K562 (cell line): ENCODE results near the gene ZNF488. TPM values are rescaled to one million over a fixed set of nuclear protein-coding genes. Genes with fewer than 3 reads are reported as not detected.

Experiments
- BRF1 ChIP-seq: IDR thresholded peaks from 3 replicates; pipeline ENCODE4 v1.6.1; 2011; ENCODE audit warnings: borderline replicate concordance, mild to moderate bottlenecking; ENCODE audit not compliant: insufficient read length; ENCODE audit errors: extremely low read depth
- GABPB1 ChIP-seq: sonication (generic); formaldehyde crosslinking; IDR thresholded peaks from 2 replicates; pipeline ENCODE4 v1.8.0; 2022; ENCODE audit warnings: mild to moderate bottlenecking, missing genetic modification reagents
- KDM4B ChIP-seq, 2 experiments: fragments of 450-650 bp in 1 of 2; sonication (generic) in 1 of 2; IDR thresholded peaks; 2 replicates each; pipeline ENCODE4 v1.6.1; 2016 to 2017; ENCODE audit warnings: borderline replicate concordance in 2 of 2, antibody characterized with exemption in 1 of 2, low read depth in 1 of 2, mild to moderate bottlenecking in 1 of 2
- PPARD ChIP-seq: fragments of 250-450 bp; sonication (Bioruptor Pico); IDR thresholded peaks from 2 replicates; pipeline ENCODE4 v1.8.0; 2022; ENCODE audit warnings: inconsistent platforms, mild to moderate bottlenecking, moderate library complexity
- SMARCA4 ChIP-seq: fragments of 450-650 bp; IDR thresholded peaks from 2 replicates; pipeline ENCODE4 v1.6.1; 2016
- SRSF3 ChIP-seq: fragments of 200-400 bp; formaldehyde crosslinking; IDR thresholded peaks from 2 replicates; pipeline ENCODE4 v1.6.1; 2016; ENCODE audit warnings: mild to moderate bottlenecking, low read length, moderate library complexity; ENCODE audit not compliant: insufficient read depth
- ZNF324 ChIP-seq: fragments of 250-450 bp; sonication (Bioruptor Pico); IDR thresholded peaks from 2 replicates; pipeline ENCODE4 v1.4.0; 2020; ENCODE audit warnings: mild to moderate bottlenecking
- ZNF408 ChIP-seq: fragments of 250-450 bp; sonication (Bioruptor Pico); IDR thresholded peaks from 2 replicates; pipeline ENCODE4 v1.4.0; 2020; ENCODE audit warnings: low read depth, mild to moderate bottlenecking, moderate library complexity
- ZNF507 ChIP-seq: conservative IDR thresholded peaks from 2 replicates; pipeline ENCODE4 v1.6.1; 2017; ENCODE audit warnings: missing genetic modification characterization, missing compliant biosample characterization
- ZNF76 ChIP-seq: fragments of 250-450 bp; sonication (Bioruptor Pico); IDR thresholded peaks from 2 replicates; pipeline ENCODE4 v1.4.0; 2020; ENCODE audit warnings: mild to moderate bottlenecking, moderate library complexity, borderline replicate concordance
- polyA plus RNA-seq, 8 experiments: library from polyadenylated mRNA; depleted of rRNA in 4 of 8; stranded (reverse) in 5 of 8; unstranded in 3 of 8; fragments of >200 nt; fragmentation: Nextera tagmentation in 2 of 8; fragmentation: Illumina TruSeq in 1 of 8; extraction: Ambion mirVana in 2 of 8; extraction: Trizol in 1 of 8; gene quantifications; 2 replicates each; pipeline versions ENCODE4 v1.2.1 to v1.2.3, GENCODE V29; 2011 to 2014; ENCODE audit warnings: inconsistent platforms in 1 of 8, missing spikeins in 1 of 8
- total RNA-seq, 7 experiments: library from RNA; depleted of rRNA in 6 of 7; stranded (reverse); fragments of >200 nt in 6 of 7; fragmentation: Illumina TruSeq in 2 of 7; extraction: Trizol in 2 of 7; gene quantifications; 2 replicates each; pipeline versions ENCODE4 v1.2.1 to v1.2.3, GENCODE V29; 2011 to 2021; ENCODE audit warnings: low replicate concordance in 1 of 7
- TF ChIP-seq, protein P1 (sequence below): fragments of 450-650 bp; IDR thresholded peaks from 2 replicates; pipeline ENCODE4 v1.6.1; 2018; ENCODE audit not compliant: partially characterized antibody
- TF ChIP-seq, protein P2 (sequence below): fragments of 150-350 bp; conservative IDR thresholded peaks from 2 replicates; pipeline ENCODE4 v1.6.1; 2014; ENCODE audit warnings: low read length
- TF ChIP-seq, protein P3 (sequence below): fragments of 250-450 bp; sonication (Bioruptor Pico); IDR thresholded peaks from 2 replicates; pipeline ENCODE4 v1.8.0; 2022; ENCODE audit warnings: inconsistent platforms, mild to moderate bottlenecking, moderate library complexity, borderline replicate concordance

Gene ZNF488
- total and polyA plus RNA-seq, 9 of the 15 experiments (the other 6 are each of a cell fraction or from before 2014, with no cell fraction given): 0.03 to 0.09 (median 0.05) TPM; not detected in 3

DNA sequence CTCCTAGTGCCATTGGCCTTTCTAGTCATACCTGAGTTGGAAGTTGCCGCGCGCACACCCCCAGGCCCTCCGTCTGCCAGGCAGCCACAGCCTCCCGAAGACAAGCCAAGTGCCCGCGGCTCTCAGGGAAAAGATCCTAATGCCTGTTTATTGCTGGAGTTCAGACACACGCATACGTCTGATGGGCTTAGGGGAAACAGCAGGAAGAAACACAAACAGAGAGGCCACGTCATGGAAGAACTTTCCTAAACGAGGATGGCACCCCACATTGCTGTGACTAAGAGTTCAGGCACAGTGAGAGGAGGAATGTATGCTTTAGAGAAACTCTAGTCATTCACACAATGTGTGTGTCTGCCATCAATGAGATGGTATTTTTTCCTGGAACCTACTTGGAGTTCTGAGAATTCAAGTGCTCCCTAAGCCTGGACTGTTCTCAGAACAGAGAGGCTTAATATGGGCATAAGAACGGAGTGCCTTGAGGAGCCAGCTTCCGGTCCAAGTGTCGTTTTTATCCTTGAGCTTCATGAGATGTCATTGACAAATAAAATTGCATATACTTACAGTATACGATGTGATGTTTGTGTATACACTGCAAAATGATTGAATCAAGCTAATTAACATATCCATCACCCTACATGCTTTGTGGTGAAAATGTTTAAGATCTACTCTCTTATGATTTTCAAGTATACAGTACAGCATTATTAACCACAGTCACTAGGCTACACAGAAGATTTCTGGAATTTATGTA, 47.5 kb downstream of the ZNF488 start (continued):
- TF ChIP-seq, protein P1, sequence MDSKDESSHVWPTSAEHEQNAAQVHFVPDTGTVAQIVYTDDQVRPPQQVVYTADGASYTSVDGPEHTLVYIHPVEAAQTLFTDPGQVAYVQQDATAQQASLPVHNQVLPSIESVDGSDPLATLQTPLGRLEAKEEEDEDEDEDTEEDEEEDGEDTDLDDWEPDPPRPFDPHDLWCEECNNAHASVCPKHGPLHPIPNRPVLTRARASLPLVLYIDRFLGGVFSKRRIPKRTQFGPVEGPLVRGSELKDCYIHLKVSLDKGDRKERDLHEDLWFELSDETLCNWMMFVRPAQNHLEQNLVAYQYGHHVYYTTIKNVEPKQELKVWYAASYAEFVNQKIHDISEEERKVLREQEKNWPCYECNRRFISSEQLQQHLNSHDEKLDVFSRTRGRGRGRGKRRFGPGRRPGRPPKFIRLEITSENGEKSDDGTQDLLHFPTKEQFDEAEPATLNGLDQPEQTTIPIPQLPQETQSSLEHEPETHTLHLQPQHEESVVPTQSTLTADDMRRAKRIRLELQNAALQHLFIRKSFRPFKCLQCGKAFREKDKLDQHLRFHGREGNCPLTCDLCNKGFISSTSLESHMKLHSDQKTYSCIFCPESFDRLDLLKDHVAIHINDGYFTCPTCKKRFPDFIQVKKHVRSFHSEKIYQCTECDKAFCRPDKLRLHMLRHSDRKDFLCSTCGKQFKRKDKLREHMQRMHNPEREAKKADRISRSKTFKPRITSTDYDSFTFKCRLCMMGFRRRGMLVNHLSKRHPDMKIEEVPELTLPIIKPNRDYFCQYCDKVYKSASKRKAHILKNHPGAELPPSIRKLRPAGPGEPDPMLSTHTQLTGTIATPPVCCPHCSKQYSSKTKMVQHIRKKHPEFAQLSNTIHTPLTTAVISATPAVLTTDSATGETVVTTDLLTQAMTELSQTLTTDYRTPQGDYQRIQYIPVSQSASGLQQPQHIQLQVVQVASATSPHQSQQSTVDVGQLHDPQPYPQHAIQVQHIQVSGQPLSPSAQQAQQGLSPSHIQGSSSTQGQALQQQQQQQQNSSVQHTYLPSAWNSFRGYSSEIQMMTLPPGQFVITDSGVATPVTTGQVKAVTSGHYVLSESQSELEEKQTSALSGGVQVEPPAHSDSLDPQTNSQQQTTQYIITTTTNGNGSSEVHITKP: no peak
- TF ChIP-seq ZNF324 (no peak), BRF1 (no peak), PPARD (CRISPR knock-in tag) (no peak), ZNF408 (no peak), SMARCA4 (peak; percentile 70), GABPB1 (no peak), SRSF3 (no peak), KDM4B (IDR thresholded peaks at IDR 0.05; ENCODE audit: borderline replicate concordance in 2 of 2, low read depth in 1 of 2) (no peak), ZNF507 (tag) (no peak), ZNF76 (CRISPR knock-in tag) (no peak)
- TF ChIP-seq, protein P2, sequence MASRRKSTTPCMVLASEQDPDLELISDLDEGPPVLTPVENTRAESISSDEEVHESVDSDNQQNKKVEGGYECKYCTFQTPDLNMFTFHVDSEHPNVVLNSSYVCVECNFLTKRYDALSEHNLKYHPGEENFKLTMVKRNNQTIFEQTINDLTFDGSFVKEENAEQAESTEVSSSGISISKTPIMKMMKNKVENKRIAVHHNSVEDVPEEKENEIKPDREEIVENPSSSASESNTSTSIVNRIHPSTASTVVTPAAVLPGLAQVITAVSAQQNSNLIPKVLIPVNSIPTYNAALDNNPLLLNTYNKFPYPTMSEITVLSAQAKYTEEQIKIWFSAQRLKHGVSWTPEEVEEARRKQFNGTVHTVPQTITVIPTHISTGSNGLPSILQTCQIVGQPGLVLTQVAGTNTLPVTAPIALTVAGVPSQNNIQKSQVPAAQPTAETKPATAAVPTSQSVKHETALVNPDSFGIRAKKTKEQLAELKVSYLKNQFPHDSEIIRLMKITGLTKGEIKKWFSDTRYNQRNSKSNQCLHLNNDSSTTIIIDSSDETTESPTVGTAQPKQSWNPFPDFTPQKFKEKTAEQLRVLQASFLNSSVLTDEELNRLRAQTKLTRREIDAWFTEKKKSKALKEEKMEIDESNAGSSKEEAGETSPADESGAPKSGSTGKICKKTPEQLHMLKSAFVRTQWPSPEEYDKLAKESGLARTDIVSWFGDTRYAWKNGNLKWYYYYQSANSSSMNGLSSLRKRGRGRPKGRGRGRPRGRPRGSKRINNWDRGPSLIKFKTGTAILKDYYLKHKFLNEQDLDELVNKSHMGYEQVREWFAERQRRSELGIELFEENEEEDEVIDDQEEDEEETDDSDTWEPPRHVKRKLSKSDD: no peak
- TF ChIP-seq, protein P3, sequence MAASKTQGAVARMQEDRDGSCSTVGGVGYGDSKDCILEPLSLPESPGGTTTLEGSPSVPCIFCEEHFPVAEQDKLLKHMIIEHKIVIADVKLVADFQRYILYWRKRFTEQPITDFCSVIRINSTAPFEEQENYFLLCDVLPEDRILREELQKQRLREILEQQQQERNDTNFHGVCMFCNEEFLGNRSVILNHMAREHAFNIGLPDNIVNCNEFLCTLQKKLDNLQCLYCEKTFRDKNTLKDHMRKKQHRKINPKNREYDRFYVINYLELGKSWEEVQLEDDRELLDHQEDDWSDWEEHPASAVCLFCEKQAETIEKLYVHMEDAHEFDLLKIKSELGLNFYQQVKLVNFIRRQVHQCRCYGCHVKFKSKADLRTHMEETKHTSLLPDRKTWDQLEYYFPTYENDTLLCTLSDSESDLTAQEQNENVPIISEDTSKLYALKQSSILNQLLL (CRISPR knock-in tag): no peak
